Heart left ventricle (tissue), 13 donors: ENCODE measurements around the gene ELOA.

Source experiments
- CTCF ChIP-seq, 12 donors: fragments of 200-600 bp; sonication (generic) in 4 of 12; IDR thresholded peaks; one replicate each; pipeline versions ENCODE4 v1.5.0 to v1.8.0; 2018 to 2022; ENCODE audit warnings: antibody characterized with exemption in 12 of 12, mild to moderate bottlenecking in 5 of 12
- POLR2A ChIP-seq, 2 donors: fragments of 450-650 bp; IDR thresholded peaks; one replicate each; pipeline ENCODE4 v1.6.1; 2017; ENCODE audit warnings: antibody characterized with exemption in 2 of 2, mild to moderate bottlenecking in 2 of 2, moderate library complexity in 2 of 2
- donor health status: ischemic (EF 13 %, LVEDD 7.1; RV severe dilation, severe dysfunction).
- donor health status: DM: no; HTN: yes; CAD: no.
- donor health status: DM: no; HTN: no; CAD: no.
- donor health status: ischemic (EF 25% LVEDD 6.9; RV normal size, moderate dysfunction).
- donor health status: ischemic (EF 25% LVEDD 5.7; RV mildly dilated, moderate dysfunction).
- donor health status: ischemic (EF 35%, LVEDD 5.7; RV mildly dilated, moderate dysfunction).
- donor health status: nonischemic (EF 11% LVEDD 7.7; RV severe dilation, severe dysfunction).
- donor health status: DM: yes; HTN: yes; CAD: no.
- donor health status: PGD.
- donor health status: ischemic (EF 29% LVEDD 5.4; RV normal size, mild dysfunction).
- donor health status: nonischemic (EF 23%, LVEDD 6.1; RV moderate dilation, normal function).

GRCh38 chr1:23745515-23745914 lies 2.2 kb downstream of the ELOA start:
- TF ChIP-seq CTCF (IDR thresholded peaks at IDR 0.05), result peak in 7 of 12 donors; percentile 14 to 43 (median 20)
- TF ChIP-seq POLR2A (IDR thresholded peaks at IDR 0.05), result no peak
